DOHH2 (cell line): ENCODE results near the gene SHROOM1.

Source experiments
- H3F3A ChIP-seq: fragments of 200-600 bp; sonication (generic), shearing (Covaris generic); 2 replicates; pipeline ENCODE4 v1.6.0; 2016; ENCODE audit warnings: antibody characterized with exemption, mild to moderate bottlenecking; ENCODE audit not compliant: control insufficient read depth, insufficient read depth
- H3K27ac ChIP-seq: fragments of 200-600 bp; sonication (generic); 2 replicates; pipeline ENCODE4 v1.5.1; 2014; ENCODE audit warnings: low read depth, mild to moderate bottlenecking, low read length, moderate library complexity
- H3K27me3 ChIP-seq: fragments of 200-600 bp; sonication (generic); 2 replicates; pipeline ENCODE4 v1.6.1; 2014; ENCODE audit warnings: mild to moderate bottlenecking, low read length, mixed read lengths; ENCODE audit not compliant: control insufficient read depth
- H3K36me3 ChIP-seq: fragments of 200-600 bp; sonication (generic); 2 replicates; pipeline ENCODE4 v1.6.1; 2014; ENCODE audit warnings: mild to moderate bottlenecking, low read length, moderate library complexity, mixed read lengths; ENCODE audit not compliant: control insufficient read depth
- H3K4me1 ChIP-seq: fragments of 200-600 bp; sonication (generic); 2 replicates; pipeline ENCODE4 v1.6.1; 2014; ENCODE audit warnings: mild to moderate bottlenecking, low read length, mixed read lengths; ENCODE audit not compliant: control insufficient read depth
- H3K4me2 ChIP-seq: fragments of 200-600 bp; sonication (generic); 2 replicates; pipeline ENCODE4 v1.6.0; 2014; ENCODE audit warnings: mild to moderate bottlenecking, low read length, moderate library complexity
- H3K4me3 ChIP-seq: fragments of 200-600 bp; sonication (generic); 2 replicates; pipeline ENCODE4 v1.5.1; 2014; ENCODE audit warnings: mild to moderate bottlenecking, low read length, mixed read lengths
- H3K79me2 ChIP-seq: fragments of 200-600 bp; sonication (generic); 2 replicates; pipeline ENCODE4 v1.6.1; 2014; ENCODE audit warnings: mild to moderate bottlenecking, low read length, mixed read lengths; ENCODE audit not compliant: control insufficient read depth
- H3K9me2 ChIP-seq: fragments of 200-600 bp; sonication (generic); replicated peaks from 2 replicates; pipeline ENCODE4 v1.6.1; 2014; ENCODE audit warnings: mild to moderate bottlenecking, low read length, mixed read lengths; ENCODE audit not compliant: control insufficient read depth
- H3K9me3 ChIP-seq: fragments of 200-600 bp; sonication (generic); 2 replicates; pipeline ENCODE4 v1.6.1; 2014; ENCODE audit warnings: antibody characterized with exemption, low read length, mixed read lengths; ENCODE audit not compliant: control insufficient read depth, insufficient read depth
- H4K20me1 ChIP-seq: fragments of 200-600 bp; sonication (generic); 2 replicates; pipeline ENCODE4 v1.6.0; 2014; ENCODE audit warnings: low read depth, mild to moderate bottlenecking, antibody characterized with exemption, low read length, moderate library complexity; ENCODE audit not compliant: control insufficient read depth, insufficient read depth
- CTCF ChIP-seq: fragments of 200-600 bp; sonication (generic); IDR thresholded peaks from one replicate; pipeline ENCODE4 v1.5.1; 2014; ENCODE audit warnings: antibody characterized with exemption, mild to moderate bottlenecking, low read depth, low read length; ENCODE audit not compliant: poor library complexity, severe bottlenecking
- EZH2phosphoT487 ChIP-seq: fragments of 200-600 bp; sonication (generic); IDR thresholded peaks from 2 replicates; pipeline ENCODE4 v1.6.1; 2017; ENCODE audit warnings: borderline replicate concordance, mild to moderate bottlenecking, antibody characterized with exemption, low read length, moderate library complexity, mixed read lengths

Gene SHROOM1

GRCh38 chr5:132871459-132872284, 41.2 kb upstream of the SHROOM1 start:
- peaks cover 66% of the 10 kb centered on the region for H3K36me3 ChIP-seq
- H3K9me3 ChIP-seq: no peaks in the 10 kb centered on the region
- TF ChIP-seq EZH2phosphoT487 (no peak), CTCF (no peak)
- H3K27me3 ChIP-seq: no peaks in the 10 kb centered on the region
- no peak overlapping the region for H3K27ac ChIP-seq
- no peaks in the 10 kb centered on the region for H3K9me2 ChIP-seq
- H3F3A ChIP-seq: peaks cover 19% of the 10 kb centered on the region
- peaks cover 22% of the 10 kb centered on the region for H3K79me2 ChIP-seq
- H3K4me2 ChIP-seq: no peak overlapping the region
- peaks cover 8% of the 10 kb centered on the region for H3K4me1 ChIP-seq
- H4K20me1 ChIP-seq: 0 out of 2 replicates have a peak, but pooled peaks cover 6% of the 10 kb centered on the region
- H3K4me3 ChIP-seq: no peak overlapping the region

GRCh38 chr5:132870801-132871200, 40.4 kb upstream of the SHROOM1 start:
- H3K27ac ChIP-seq: no peak overlapping the region
- H3K9me2 ChIP-seq: no peaks in the 10 kb centered on the region
- H3K36me3 ChIP-seq: peaks cover 68% of the 10 kb centered on the region
- H3K4me2 ChIP-seq: no peak overlapping the region
- no peaks in the 10 kb centered on the region for H3K27me3 ChIP-seq
- H3K4me1 ChIP-seq: peaks cover 11% of the 10 kb centered on the region
- no peak overlapping the region for H3K4me3 ChIP-seq
- H3K79me2 ChIP-seq: peaks cover 29% of the 10 kb centered on the region
- no peaks in the 10 kb centered on the region for H3K9me3 ChIP-seq
- peaks cover 19% of the 10 kb centered on the region for H3F3A ChIP-seq
- TF ChIP-seq CTCF: no peak
- TF ChIP-seq EZH2phosphoT487: no peak
- H4K20me1 ChIP-seq: 0 out of 2 replicates have a peak, but pooled peaks cover 6% of the 10 kb centered on the region

GRCh38 chr5:132868754-132869153, 38.3 kb upstream of the SHROOM1 start:
- H3F3A ChIP-seq: peaks cover 14% of the 10 kb centered on the region
- peaks cover 64% of the 10 kb centered on the region for H3K36me3 ChIP-seq

More at GRCh38 chr5:132868754-132869153, 38.3 kb upstream of the SHROOM1 start:
- H3K4me3 ChIP-seq: no peak overlapping the region
- H3K27me3 ChIP-seq: no peaks in the 10 kb centered on the region
- 0 out of 2 replicates have a peak, but pooled peaks cover 6% of the 10 kb centered on the region for H4K20me1 ChIP-seq
- no peaks in the 10 kb centered on the region for H3K9me3 ChIP-seq
- TF ChIP-seq EZH2phosphoT487 (no peak), CTCF (no peak)
- no peaks in the 10 kb centered on the region for H3K9me2 ChIP-seq
- peaks cover 16% of the 10 kb centered on the region for H3K4me1 ChIP-seq
- peaks cover 31% of the 10 kb centered on the region for H3K79me2 ChIP-seq
- no peak overlapping the region for H3K27ac ChIP-seq
- no peak overlapping the region for H3K4me2 ChIP-seq
